Measurements from ENCODE around the gene CIB2.

The CIB2 gene

DNA sequence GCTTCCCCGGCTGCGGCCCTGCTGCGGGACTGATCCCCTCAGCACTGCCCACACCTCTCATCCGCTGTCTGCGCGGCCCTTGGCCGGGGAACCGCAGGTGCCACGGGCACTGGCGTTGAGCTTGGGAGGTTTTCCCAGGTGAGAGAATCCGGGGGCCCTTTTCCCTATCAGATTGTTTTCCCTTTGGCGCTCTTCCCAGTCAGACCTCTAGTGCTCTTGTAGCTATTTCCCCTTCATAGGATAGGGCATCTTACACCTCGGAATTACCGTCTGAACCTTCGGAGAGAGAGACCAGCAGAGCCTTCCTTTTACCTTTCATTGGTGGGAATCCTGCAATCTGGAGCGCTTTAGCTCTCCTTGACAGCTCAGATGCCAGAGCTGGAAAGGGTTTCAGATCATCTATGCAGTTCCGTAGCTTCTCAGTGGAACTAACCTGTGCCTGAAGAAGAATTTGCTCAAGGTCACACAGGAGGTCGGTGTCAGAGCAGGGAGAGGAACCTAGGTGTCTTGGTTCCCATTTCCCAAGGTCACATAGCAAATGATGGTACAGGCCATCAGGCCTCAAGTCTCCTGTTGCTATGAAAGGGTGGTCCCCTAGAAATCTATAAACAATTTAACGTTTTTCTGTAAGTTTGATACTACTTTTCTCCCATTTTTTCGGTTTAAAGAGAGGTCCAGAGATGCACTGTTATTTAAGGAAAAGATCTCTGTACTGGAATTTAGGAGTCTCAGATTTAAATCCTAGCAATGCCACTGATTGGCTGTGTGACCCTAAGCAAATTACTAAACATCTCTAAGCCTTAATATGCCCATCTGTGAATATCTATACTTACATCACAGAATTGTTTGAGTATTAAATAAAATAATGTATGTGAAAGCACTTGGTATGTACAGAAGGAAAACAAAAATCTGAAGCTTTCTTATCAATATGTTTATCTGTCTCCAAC, 18.8 kb upstream of the CIB2 start:
- Histone ChIP-seq H3K9me3 (ENCODE audit: severe bottlenecking) (no peaks in the 10 kb centered on the region), H3K27ac (ENCODE audit: poor library complexity, severe bottlenecking) (peak overlapping the region; percentile 39), H3K27me3 (ENCODE audit: insufficient read depth, poor library complexity, severe bottlenecking) (no peaks in the 10 kb centered on the region), H3K4me3 (ENCODE audit: severe bottlenecking) (peak overlapping the region; percentile 88), H3K4me1 (ENCODE audit: insufficient read depth, poor library complexity, severe bottlenecking) (peaks cover 21% of the 10 kb centered on the region), H3K36me3 (ENCODE audit: low read depth) (peaks cover 3% of the 10 kb centered on the region)
- peak; percentile 10 for DNase-seq (ENCODE audit: low spot score)
- TF ChIP-seq, protein P1, sequence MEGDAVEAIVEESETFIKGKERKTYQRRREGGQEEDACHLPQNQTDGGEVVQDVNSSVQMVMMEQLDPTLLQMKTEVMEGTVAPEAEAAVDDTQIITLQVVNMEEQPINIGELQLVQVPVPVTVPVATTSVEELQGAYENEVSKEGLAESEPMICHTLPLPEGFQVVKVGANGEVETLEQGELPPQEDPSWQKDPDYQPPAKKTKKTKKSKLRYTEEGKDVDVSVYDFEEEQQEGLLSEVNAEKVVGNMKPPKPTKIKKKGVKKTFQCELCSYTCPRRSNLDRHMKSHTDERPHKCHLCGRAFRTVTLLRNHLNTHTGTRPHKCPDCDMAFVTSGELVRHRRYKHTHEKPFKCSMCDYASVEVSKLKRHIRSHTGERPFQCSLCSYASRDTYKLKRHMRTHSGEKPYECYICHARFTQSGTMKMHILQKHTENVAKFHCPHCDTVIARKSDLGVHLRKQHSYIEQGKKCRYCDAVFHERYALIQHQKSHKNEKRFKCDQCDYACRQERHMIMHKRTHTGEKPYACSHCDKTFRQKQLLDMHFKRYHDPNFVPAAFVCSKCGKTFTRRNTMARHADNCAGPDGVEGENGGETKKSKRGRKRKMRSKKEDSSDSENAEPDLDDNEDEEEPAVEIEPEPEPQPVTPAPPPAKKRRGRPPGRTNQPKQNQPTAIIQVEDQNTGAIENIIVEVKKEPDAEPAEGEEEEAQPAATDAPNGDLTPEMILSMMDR (IDR thresholded peaks at IDR 0.05; ENCODE audit: poor library complexity, severe bottlenecking), result no peak
- ATAC-seq (ENCODE audit: low read depth), result peak; percentile 32

DNA sequence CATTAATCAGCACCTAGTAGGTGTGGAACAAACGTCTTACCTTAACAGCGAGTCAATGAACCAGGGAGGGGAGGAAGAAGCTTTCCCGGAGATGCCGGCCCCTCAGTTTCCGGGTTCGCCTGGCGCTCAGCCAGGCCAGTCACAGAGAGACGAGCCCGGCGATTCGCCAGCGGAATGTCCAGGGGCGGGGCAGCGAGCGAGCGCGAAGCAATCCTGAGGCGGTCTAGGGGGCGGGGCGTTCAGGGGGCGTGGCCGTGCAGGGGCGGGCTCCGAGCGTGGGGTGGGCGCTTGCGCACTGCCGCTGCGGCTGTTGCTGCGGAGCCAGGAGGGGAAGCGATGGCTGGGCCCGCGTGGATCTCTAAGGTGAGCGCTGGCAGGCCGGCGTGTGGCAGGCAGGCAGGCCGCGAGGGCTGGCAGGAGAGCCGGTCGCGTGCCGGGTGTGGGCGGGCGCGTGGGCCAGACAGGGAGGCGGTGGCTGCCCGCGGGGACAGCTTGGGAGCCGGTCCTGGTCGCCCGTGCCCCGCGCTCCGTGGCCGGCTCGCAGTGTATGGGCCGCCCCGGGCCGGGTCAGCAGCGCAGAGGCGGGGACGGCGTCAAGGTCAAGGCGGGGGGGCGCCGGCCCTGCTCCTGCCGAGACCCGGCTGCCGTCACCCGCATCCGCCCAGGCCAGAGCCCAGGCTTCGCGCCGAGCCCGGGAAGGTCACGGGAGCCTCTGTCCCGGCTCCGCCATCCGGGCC, 18.0 kb upstream of the CIB2 start, which contains the start of gene IDH3A:
Gene IDH3A (plus strand): TSS at position 295 of the 737 bp plus-strand sequence. CDS start 42 bp downstream, at position 337.
- Histone ChIP-seq H3K27me3 (ENCODE audit: insufficient read depth, poor library complexity, severe bottlenecking) (no peaks in the 10 kb centered on the region), H3K4me3 (ENCODE audit: severe bottlenecking) (peak within 1 kb of the TSS; percentile 88), H3K4me1 (ENCODE audit: insufficient read depth, poor library complexity, severe bottlenecking) (peaks cover 17% of the 10 kb centered on the region), H3K36me3 (ENCODE audit: low read depth) (no peaks in the 10 kb centered on the region), H3K9me3 (ENCODE audit: severe bottlenecking) (no peaks in the 10 kb centered on the region), H3K27ac (ENCODE audit: poor library complexity, severe bottlenecking) (peak within 1 kb of the TSS; percentile 39)
- TF ChIP-seq, protein P1 (IDR thresholded peaks at IDR 0.05; ENCODE audit: poor library complexity, severe bottlenecking), result no peak
- ATAC-seq (ENCODE audit: low read depth) (peak; percentile 84), DNase-seq (ENCODE audit: low spot score) (peak; percentile 100)

DNA sequence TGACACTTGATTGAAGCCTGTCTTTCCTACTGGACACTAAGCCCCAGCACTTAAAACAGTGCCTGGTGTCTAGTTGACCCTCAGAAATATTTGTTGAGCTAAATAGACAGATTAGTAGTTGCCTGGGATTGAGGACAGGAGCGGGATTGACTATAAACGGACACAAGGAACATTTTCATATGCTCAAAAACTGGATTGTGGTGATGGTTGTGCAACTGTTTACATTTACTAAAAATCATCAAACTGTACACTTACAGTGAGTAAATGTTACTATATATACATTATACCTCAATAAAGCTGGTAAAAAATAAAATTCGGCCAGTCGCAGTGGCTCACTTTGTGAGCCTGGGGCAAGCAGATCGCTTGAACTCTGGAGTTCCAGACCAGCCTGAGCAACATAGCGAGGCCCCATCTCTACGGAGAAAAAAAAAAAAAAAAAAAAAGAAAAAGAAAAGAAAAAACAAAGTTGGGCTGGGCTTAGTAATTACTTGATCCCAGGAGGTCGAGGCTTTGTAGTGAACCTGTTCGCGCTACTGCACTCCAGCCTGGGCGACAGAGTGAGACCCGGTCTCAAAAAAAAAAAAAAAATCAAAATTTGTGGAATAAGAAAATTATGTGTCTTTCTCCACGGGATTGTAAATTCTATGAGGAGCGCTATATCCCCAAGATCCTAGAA, 17.3 kb upstream of the CIB2 start:
- H3K9me3 ChIP-seq (ENCODE audit: severe bottlenecking), result no peaks in the 10 kb centered on the region
- no peak for ATAC-seq (ENCODE audit: low read depth)
- peak overlapping the region; percentile 39 for H3K27ac ChIP-seq (ENCODE audit: poor library complexity, severe bottlenecking)
- TF ChIP-seq, protein P1 (IDR thresholded peaks at IDR 0.05; ENCODE audit: poor library complexity, severe bottlenecking), result no peak
- H3K4me1 ChIP-seq (ENCODE audit: insufficient read depth, poor library complexity, severe bottlenecking), result peaks cover 17% of the 10 kb centered on the region
- no peaks in the 10 kb centered on the region for H3K36me3 ChIP-seq (ENCODE audit: low read depth)
- peak; percentile 11 for DNase-seq (ENCODE audit: low spot score)
- peak overlapping the region; percentile 88 for H3K4me3 ChIP-seq (ENCODE audit: severe bottlenecking)
- H3K27me3 ChIP-seq (ENCODE audit: insufficient read depth, poor library complexity, severe bottlenecking), result no peaks in the 10 kb centered on the region

DNA sequence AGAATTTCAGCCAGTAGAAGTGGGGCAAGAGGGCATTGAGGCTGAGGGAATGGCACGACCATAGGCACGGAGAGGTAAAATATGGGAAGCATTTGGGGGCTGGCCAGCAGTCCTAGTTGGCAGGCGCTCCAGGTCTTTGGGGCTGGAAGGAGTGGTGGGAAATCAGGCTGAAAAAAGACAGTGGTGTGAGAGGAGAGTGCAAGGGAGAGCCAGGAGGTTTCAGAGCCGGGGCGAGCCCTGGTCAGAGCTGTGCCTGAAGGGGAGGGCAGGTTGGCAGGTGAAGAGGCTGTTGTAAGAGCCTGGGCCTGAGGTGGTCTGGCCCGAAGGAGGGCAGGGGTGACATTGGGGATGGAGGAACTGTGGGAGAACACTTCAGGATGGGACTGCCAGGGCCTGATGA, 16.3 kb upstream of the CIB2 start:
- Histone ChIP-seq H3K4me1 (ENCODE audit: insufficient read depth, poor library complexity, severe bottlenecking) (peaks cover 17% of the 10 kb centered on the region), H3K9me3 (ENCODE audit: severe bottlenecking) (no peaks in the 10 kb centered on the region), H3K36me3 (ENCODE audit: low read depth) (no peaks in the 10 kb centered on the region), H3K4me3 (ENCODE audit: severe bottlenecking) (no peak overlapping the region), H3K27me3 (ENCODE audit: insufficient read depth, poor library complexity, severe bottlenecking) (no peaks in the 10 kb centered on the region), H3K27ac (ENCODE audit: poor library complexity, severe bottlenecking) (no peak overlapping the region)
- DNase-seq (ENCODE audit: low spot score) (peak; percentile 59), ATAC-seq (ENCODE audit: low read depth) (no peak)
- TF ChIP-seq, protein P1 (IDR thresholded peaks at IDR 0.05; ENCODE audit: poor library complexity, severe bottlenecking), result no peak
